Ishikawa (cell line): ENCODE results near the gene IVL.

Experiments
- CEBPB ChIP-seq: IDR thresholded peaks from 2 replicates; pipeline ENCODE4 v1.6.1; 2012
- CREB1 ChIP-seq: IDR thresholded peaks from 2 replicates; pipeline ENCODE4 v1.6.1; 2012; ENCODE audit warnings: low read depth
- EGR1 ChIP-seq: IDR thresholded peaks from 2 replicates; pipeline ENCODE4 v1.6.1; 2012
- EP300 ChIP-seq: IDR thresholded peaks from 2 replicates; pipeline ENCODE4 v1.6.1; 2012; ENCODE audit warnings: borderline replicate concordance
- FOXM1 ChIP-seq: IDR thresholded peaks from 2 replicates; pipeline ENCODE4 v1.6.1; 2012; ENCODE audit warnings: low read depth, borderline replicate concordance
- MAX ChIP-seq: IDR thresholded peaks from 2 replicates; pipeline ENCODE4 v1.6.1; 2012
- NFIC ChIP-seq: IDR thresholded peaks from 2 replicates; pipeline ENCODE4 v1.6.1; 2012
- RAD21 ChIP-seq: IDR thresholded peaks from 2 replicates; pipeline ENCODE4 v1.6.1; 2012; ENCODE audit warnings: low read depth
- REST ChIP-seq: IDR thresholded peaks from 2 replicates; pipeline ENCODE4 v1.6.1; 2012; ENCODE audit warnings: low read depth, mild to moderate bottlenecking
- TAF1 ChIP-seq: IDR thresholded peaks from 2 replicates; pipeline ENCODE4 v1.6.1; 2012; ENCODE audit warnings: low read depth, mild to moderate bottlenecking
- TCF12 ChIP-seq: IDR thresholded peaks from 2 replicates; pipeline ENCODE4 v1.6.1; 2012; ENCODE audit warnings: low read depth
- TEAD4 ChIP-seq: IDR thresholded peaks from 2 replicates; pipeline ENCODE4 v1.6.1; 2012
- USF1 ChIP-seq: IDR thresholded peaks from 2 replicates; pipeline ENCODE4 v1.6.1; 2012
- YY1 ChIP-seq: IDR thresholded peaks from 2 replicates; pipeline ENCODE4 v1.6.1; 2012; ENCODE audit warnings: low read depth
- ZBTB7A ChIP-seq: IDR thresholded peaks from 2 replicates; pipeline ENCODE4 v1.6.1; 2012; ENCODE audit warnings: low read depth

The IVL gene

GRCh38 chr1:152879559-152880198 is 28.7 kb upstream of the IVL start:
- TF ChIP-seq CREB1 = no peak
- no peak for TF ChIP-seq CEBPB
- TF ChIP-seq TCF12 = no peak
- no peak for TF ChIP-seq REST
- no peak for TF ChIP-seq RAD21
- TF ChIP-seq TEAD4 = no peak

GRCh38 chr1:152880316-152880715 is 28.0 kb upstream of the IVL start:
- TF ChIP-seq TAF1 = no peak
- no peak for TF ChIP-seq CEBPB
- TF ChIP-seq TCF12 = no peak
- no peak for TF ChIP-seq ZBTB7A
- TF ChIP-seq CREB1 = no peak
- no peak for TF ChIP-seq RAD21
- TF ChIP-seq TEAD4 = no peak
- TF ChIP-seq YY1 = no peak
- TF ChIP-seq NFIC = no peak
- no peak for TF ChIP-seq MAX
- no peak for TF ChIP-seq FOXM1
- TF ChIP-seq EGR1 = no peak
- TF ChIP-seq REST = no peak
- TF ChIP-seq USF1 = no peak

- no peak for TF ChIP-seq NFIC
- no peak for TF ChIP-seq MAX
- TF ChIP-seq YY1 = no peak
- TF ChIP-seq REST = no peak
- no peak for TF ChIP-seq RAD21
- TF ChIP-seq ZBTB7A = no peak
- no peak for TF ChIP-seq EP300
These were observed 27.4 kb upstream of the IVL start for GRCh38 chr1:152880907-152881306.

- TF ChIP-seq YY1 (no peak), CREB1 (no peak), NFIC (no peak), CEBPB (no peak), MAX (no peak), TAF1 (no peak), USF1 (no peak), FOXM1 (no peak), EP300 (no peak), RAD21 (no peak), ZBTB7A (no peak), REST (no peak), TEAD4 (no peak), EGR1 (no peak), TCF12 (no peak)
These were observed 24.3 kb upstream of the IVL start for GRCh38 chr1:152884085-152884484.
